AG04449 (cell line): ENCODE results near the gene PIK3R4.

Source experiments
- CTCF ChIA-PET: fragments of 350-600 bp; formaldehyde crosslinking; extraction: SDS; loops from one replicate; lab custom pipeline; 2021; ENCODE audit warnings: antibody characterized with exemption; lab: Yijun Ruan, JAX
- POLR2A ChIA-PET: fragments of 400-600, 350-600 bp; formaldehyde crosslinking; extraction: SDS; loops from one replicate; lab custom pipeline; 2020; ENCODE audit warnings: antibody characterized with exemption, inconsistent platforms; lab: Yijun Ruan, JAX
- DNase-seq: peaks from one replicate; pipeline ENCODE4 v3.0.0-alpha.2; 2010; ENCODE audit warnings: low read depth, low spot score
- H3K4me3 ChIP-seq: 2 replicates; pipeline ENCODE4 v1.5.1; 2011; ENCODE audit warnings: low read depth, mild to moderate bottlenecking, control low read depth, low read length
- CTCF ChIP-seq: IDR thresholded peaks from one replicate; pipeline ENCODE4 v1.5.1; 2011; ENCODE audit warnings: mild to moderate bottlenecking, moderate library complexity, low read length, control low read depth, inconsistent platforms; ENCODE audit not compliant: insufficient read depth; ENCODE audit errors: missing control alignments

The PIK3R4 gene

GRCh38 chr3:130737622-130738021 is 9.0 kb downstream of the PIK3R4 start:
- ChIA-PET POLR2A (no interaction called here), CTCF (no interaction called here)
- no peak for TF ChIP-seq CTCF
- H3K4me3 ChIP-seq: no peak overlapping the region
- no peak for DNase-seq

- TF ChIP-seq CTCF: no peak
- CTCF ChIA-PET: no interaction called here
- H3K4me3 ChIP-seq: no peak overlapping the region
- POLR2A ChIA-PET: no interaction called here
- DNase-seq: no peak
Measured at GRCh38 chr3:130733236-130733875, 13.3 kb downstream of the PIK3R4 start.

GRCh38 chr3:130732501-130732900 is 14.1 kb downstream of the PIK3R4 start:
- ChIA-PET POLR2A (no interaction called here), CTCF (no interaction called here)
- no peak for DNase-seq
- no peak for TF ChIP-seq CTCF
- H3K4me3 ChIP-seq: no peak overlapping the region

- POLR2A ChIA-PET: no interaction called here
- H3K4me3 ChIP-seq: no peak overlapping the region
- DNase-seq: no peak
- CTCF ChIA-PET: no interaction called here
- no peak for TF ChIP-seq CTCF
Measured at GRCh38 chr3:130731817-130732216, 14.8 kb downstream of the PIK3R4 start.

GRCh38 chr3:130729154-130729553 is 17.5 kb downstream of the PIK3R4 start:
- DNase-seq: no peak
- TF ChIP-seq CTCF: no peak
- ChIA-PET POLR2A (no interaction called here), CTCF (interaction anchor here (0.7 kb wide), 1 partner anchor 57 kb away, joined by 3 read pairs; no protein-coding TSS in a partner anchor)
- no peak overlapping the region for H3K4me3 ChIP-seq

GRCh38 chr3:130728037-130728436 is 18.6 kb downstream of the PIK3R4 start:
- POLR2A ChIA-PET: no interaction called here
- no peak overlapping the region for H3K4me3 ChIP-seq
- no peak for TF ChIP-seq CTCF

More at GRCh38 chr3:130728037-130728436, 18.6 kb downstream of the PIK3R4 start:
- no peak for DNase-seq
- CTCF ChIA-PET: no interaction called here
